K562 treated with DMSO at 1 percent for 48 hours (cell line): ENCODE data around the gene RAB5B. TPM values are rescaled to one million over a fixed set of nuclear protein-coding genes. Genes with fewer than 3 reads are reported as not detected.

Source experiments
- total RNA-seq: library from RNA; unstranded; fragments of 300-600 nt; gene quantifications from 2 replicates; pipeline ENCODE4 v1.2.3, GENCODE V29; 2022; ENCODE audit warnings: low replicate concordance; ENCODE audit errors: extremely low read depth

The RAB5B gene, protein sequence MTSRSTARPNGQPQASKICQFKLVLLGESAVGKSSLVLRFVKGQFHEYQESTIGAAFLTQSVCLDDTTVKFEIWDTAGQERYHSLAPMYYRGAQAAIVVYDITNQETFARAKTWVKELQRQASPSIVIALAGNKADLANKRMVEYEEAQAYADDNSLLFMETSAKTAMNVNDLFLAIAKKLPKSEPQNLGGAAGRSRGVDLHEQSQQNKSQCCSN
- total RNA-seq = not detected in 2 replicates

GRCh38 chr12:55973599-55974307 lies at the start of gene RAB5B:
TSS of gene RAB5B (plus strand) at chr12:55974078. CDS start at chr12:55986961, 12,883 bp downstream.

GRCh38 chr12:55927588-55928502 lies 46.0 kb upstream of the RAB5B start, which contains the start of gene PYM1:
TSS of gene PYM1 (minus strand) at chr12:55927894. CDS start at chr12:55927761, 133 bp downstream.

DNA sequence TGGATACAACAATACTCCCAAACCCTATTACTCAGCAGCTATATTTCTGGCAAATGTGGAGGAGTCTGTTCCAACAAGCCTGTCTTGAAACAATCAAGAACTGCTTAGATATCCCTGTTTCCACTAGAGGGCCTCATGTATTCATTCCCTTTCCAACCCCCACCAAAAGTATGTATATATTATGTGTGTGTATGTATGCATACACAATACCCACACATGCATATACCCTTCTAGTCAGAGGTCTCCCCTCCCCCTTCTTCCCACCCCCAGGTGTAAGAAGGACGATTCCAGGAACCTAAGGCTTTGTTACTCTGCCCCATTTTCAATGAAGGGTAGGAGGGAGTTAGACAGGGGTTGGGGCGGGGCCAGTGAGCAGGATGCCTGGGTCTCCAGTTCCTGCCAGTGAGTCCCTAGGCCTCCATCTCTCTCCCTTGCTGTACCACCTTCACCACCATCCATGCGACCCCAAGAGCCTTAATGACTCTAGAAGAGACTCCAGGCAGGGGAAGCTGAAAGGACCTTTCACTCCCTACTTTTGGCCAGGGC lies 43.0 kb upstream of the RAB5B start, which contains the start of gene DGKA:
Gene DGKA (plus strand): TSS at position 392 of the 546 bp plus-strand sequence. CDS start 5,342 bp downstream, outside the sequence.

GRCh38 chr12:55965941-55966407 lies 7.9 kb upstream of the RAB5B start, which contains the start of gene PMEL:
TSS of gene PMEL (minus strand) at chr12:55966042. CDS start at chr12:55966011, 31 bp downstream.

GRCh38 chr12:55966408-55967281 lies 7.2 kb upstream of the RAB5B start, which contains the start of gene CDK2:
TSS of gene CDK2 (plus strand) at chr12:55966830. CDS start at chr12:55967009, 179 bp downstream.

GRCh38 chr12:55996715-55997534 lies 23.0 kb downstream of the RAB5B start, which contains the start of gene SUOX:
TSS of gene SUOX (plus strand) at chr12:55997276. CDS start at chr12:56002222, 4,946 bp downstream.

DNA sequence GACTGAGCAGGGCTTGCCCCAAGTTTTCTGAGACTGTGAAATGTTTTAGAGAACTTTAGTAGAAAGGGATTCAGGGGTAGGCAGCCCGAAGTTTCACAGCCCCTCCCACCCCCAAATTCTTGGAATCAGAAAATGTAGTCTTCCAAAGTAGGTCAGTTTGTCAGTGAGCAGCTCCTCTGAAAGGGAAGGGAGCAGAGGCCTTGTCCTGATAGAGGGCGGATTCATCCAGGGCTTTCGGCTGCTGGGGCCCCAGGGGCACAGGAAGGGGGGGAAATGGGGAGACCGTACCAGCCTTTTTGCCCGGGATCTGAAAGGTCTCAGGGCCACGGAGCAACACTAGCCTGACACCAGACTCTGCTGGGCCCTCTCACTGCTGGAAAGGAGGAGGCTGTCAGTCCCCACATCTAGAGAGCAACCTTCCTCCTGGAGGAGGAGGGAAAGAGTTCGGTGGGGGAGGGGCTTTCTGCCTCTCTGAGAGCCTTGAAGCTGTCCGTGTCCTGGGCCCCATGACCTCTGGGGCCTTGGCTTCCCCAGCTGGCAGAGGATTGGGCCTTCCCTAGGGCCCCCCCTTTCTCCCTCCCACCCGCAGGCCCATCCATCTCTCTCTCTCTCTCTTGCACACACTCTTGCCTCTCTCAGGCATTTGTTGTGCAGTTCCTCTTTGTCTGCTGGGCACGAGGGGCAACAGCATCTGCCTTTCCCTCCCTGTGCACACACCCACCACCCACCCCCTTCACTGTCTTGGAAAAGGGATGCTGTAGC lies 46.7 kb downstream of the RAB5B start, which contains the start of gene IKZF4:
Gene IKZF4 (plus strand): TSS at position 621 of the 762 bp plus-strand sequence. CDS start 451 bp downstream, outside the sequence.

GRCh38 chr12:56041552-56042429 lies 67.9 kb downstream of the RAB5B start, which contains the start of gene RPS26:
TSS of gene RPS26 (plus strand) at chr12:56041918. CDS start at chr12:56042167, 249 bp downstream.

Other genes starting within 250 kb of the RAB5B start
- gene CD63, start 245.1 kb upstream of the RAB5B start, total RNA-seq = 1,854 TPM in 1 of 2 replicates, not detected in the other
- gene GDF11, start 231.0 kb upstream of the RAB5B start, total RNA-seq = not detected in 2 replicates
- not detected in 2 replicates for gene SARNP, start 156.4 kb upstream of the RAB5B start, total RNA-seq
- gene ORMDL2, start 156.0 kb upstream of the RAB5B start, total RNA-seq = not detected in 2 replicates
- not detected in 2 replicates for gene DNAJC14, start 144.5 kb upstream of the RAB5B start, total RNA-seq
- not detected in 2 replicates for gene MMP19, start 131.1 kb upstream of the RAB5B start, total RNA-seq
- gene PYM1, start 46.2 kb upstream of the RAB5B start, total RNA-seq = not detected in 2 replicates
- not detected in 2 replicates for gene DGKA, start 42.9 kb upstream of the RAB5B start, total RNA-seq
- gene PMEL, start 8.0 kb upstream of the RAB5B start, total RNA-seq = not detected in 2 replicates
- gene CDK2, start 7.2 kb upstream of the RAB5B start, total RNA-seq = not detected in 2 replicates
- not detected in 2 replicates for gene SUOX, start 23.2 kb downstream of the RAB5B start, total RNA-seq
- gene IKZF4, start 47.0 kb downstream of the RAB5B start, total RNA-seq = not detected in 2 replicates
- not detected in 2 replicates for gene RPS26, start 67.8 kb downstream of the RAB5B start, total RNA-seq
- not detected in 2 replicates for gene ERBB3, start 106.1 kb downstream of the RAB5B start, total RNA-seq
- gene PA2G4, start 130.5 kb downstream of the RAB5B start, total RNA-seq = not detected in 2 replicates
- 6,813 TPM in 1 of 2 replicates, not detected in the other for gene RPL41, start 142.6 kb downstream of the RAB5B start, total RNA-seq
- gene ZC3H10, start 144.2 kb downstream of the RAB5B start, total RNA-seq = not detected in 2 replicates
- gene ESYT1, start 154.2 kb downstream of the RAB5B start, total RNA-seq = 641 TPM in 1 of 2 replicates, not detected in the other
- gene MYL6B, start 178.5 kb downstream of the RAB5B start, total RNA-seq = not detected in 2 replicates
- gene MYL6, start 184.3 kb downstream of the RAB5B start, total RNA-seq = 1,727 TPM in 1 of 2 replicates, not detected in the other
- not detected in 2 replicates for gene SMARCC2, start 215.4 kb downstream of the RAB5B start, total RNA-seq
- not detected in 2 replicates for gene RNF41, start 247.8 kb downstream of the RAB5B start, total RNA-seq